ENCODE measurements around the gene ENOX1. TPM values are rescaled to one million over a fixed set of nuclear protein-coding genes. Genes with fewer than 3 reads are reported as not detected.

Gene ENOX1
- total RNA-seq, 6 experiments from 2014 or later, result 0.50 to 3.2 (median 0.64) TPM

DNA sequence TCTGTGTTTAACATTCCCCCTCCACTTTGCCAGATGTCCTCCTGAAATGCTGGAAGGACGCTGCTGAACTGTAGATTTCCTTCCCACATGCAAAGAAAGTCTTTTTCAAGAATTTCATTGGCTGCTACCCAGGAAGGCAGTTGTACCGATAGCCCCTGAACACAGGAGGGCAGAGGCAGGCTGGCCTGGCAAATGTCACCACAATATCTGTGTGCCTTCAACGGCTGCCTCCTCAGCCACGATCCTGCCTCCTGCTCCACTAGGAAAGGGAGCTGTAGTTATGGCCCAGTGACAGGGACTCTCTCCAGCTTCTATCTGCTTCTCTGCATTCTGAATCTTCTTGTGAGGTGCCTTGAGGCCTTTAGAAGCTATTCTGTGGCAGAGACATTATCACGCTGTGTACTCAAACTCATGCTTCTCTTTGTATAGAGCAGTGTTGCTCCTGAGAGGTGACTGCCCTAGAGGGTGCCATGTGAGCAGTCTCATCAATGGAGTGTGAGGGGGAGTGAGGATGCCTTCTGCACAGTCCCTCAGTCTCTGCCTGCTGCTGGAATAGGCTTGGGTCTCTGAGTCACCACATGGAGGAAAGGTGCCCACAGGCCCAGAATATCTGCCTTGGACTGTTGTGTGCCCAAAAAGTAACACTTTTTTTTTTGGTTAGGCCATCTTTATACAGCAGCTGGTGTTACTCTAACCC lies 483.6 kb downstream of the ENOX1 start:
- peaks cover 61% of the 10 kb centered on the region for H3K4me1 Mint-ChIP-seq (ENCODE audit: low read depth)
- H3K9me3 Mint-ChIP-seq, result no peaks in the 10 kb centered on the region
- peaks cover 2% of the 10 kb centered on the region for H3K27me3 Mint-ChIP-seq (ENCODE audit: insufficient read depth)
- TF ChIP-seq, protein P1, sequence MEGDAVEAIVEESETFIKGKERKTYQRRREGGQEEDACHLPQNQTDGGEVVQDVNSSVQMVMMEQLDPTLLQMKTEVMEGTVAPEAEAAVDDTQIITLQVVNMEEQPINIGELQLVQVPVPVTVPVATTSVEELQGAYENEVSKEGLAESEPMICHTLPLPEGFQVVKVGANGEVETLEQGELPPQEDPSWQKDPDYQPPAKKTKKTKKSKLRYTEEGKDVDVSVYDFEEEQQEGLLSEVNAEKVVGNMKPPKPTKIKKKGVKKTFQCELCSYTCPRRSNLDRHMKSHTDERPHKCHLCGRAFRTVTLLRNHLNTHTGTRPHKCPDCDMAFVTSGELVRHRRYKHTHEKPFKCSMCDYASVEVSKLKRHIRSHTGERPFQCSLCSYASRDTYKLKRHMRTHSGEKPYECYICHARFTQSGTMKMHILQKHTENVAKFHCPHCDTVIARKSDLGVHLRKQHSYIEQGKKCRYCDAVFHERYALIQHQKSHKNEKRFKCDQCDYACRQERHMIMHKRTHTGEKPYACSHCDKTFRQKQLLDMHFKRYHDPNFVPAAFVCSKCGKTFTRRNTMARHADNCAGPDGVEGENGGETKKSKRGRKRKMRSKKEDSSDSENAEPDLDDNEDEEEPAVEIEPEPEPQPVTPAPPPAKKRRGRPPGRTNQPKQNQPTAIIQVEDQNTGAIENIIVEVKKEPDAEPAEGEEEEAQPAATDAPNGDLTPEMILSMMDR (IDR thresholded peaks at IDR 0.05), result peak; percentile 63
- H3K4me3 Mint-ChIP-seq, result no peak overlapping the region
- no peak overlapping the region; the same call in 1 of the 2 replicates for H3K27ac Mint-ChIP-seq
- peak; percentile 28 for DNase-seq
- no peaks in the 10 kb centered on the region for H3K36me3 Mint-ChIP-seq (ENCODE audit: low read depth)

DNA sequence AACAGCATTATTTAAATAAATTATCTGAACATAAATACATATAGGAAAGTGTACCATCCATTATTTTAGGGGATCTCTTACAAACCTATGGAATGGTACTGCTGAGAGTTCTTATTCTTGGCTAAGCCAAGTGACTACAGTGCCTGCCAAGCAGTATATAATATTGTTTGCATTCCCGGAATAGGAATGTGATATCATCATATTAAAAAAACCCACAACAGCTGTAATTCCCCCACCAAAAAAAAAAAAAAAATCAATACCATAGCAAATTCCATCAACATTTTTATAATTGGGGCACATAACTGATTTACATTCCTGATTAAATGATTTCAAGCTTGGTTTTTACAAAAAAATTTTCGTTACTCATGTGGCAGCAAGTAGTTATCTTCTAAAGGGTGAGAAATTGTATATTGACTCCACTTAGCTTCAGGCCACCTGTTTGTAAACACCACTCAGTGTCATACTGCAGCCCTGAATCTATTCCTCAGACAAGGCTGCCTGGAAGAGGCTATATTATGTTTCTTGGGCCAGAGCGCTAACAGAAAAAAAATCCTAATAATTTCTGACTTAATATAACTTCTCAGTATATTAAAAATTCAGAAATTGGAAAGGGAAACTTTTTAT lies 485.3 kb downstream of the ENOX1 start:
- Mint-ChIP-seq H3K27ac (no peak overlapping the region), H3K27me3 (ENCODE audit: insufficient read depth) (peaks cover 2% of the 10 kb centered on the region), H3K36me3 (ENCODE audit: low read depth) (no peaks in the 10 kb centered on the region), H3K4me3 (no peak overlapping the region), H3K9me3 (no peaks in the 10 kb centered on the region), H3K4me1 (ENCODE audit: low read depth) (peaks cover 45% of the 10 kb centered on the region)
- TF ChIP-seq, protein P1 (IDR thresholded peaks at IDR 0.05), result no peak
- DNase-seq, result no peak

DNA sequence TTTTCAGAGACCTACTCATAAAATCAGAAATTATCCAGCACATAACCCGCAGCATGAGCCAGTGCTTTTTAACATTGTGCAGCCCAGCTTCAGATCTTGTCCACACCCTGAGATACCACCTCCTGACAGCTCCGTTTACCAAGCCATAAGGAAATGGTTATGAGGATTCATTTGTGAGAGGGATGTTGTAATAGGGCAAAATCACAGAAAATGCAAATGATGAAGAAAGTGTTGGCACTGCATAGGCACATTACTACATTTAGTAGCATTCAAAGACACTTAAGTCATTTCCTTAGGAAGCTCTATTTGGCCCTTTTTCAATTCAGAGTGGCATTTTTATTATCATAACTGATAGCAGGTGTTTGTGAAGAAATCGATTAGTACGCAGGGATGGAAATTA lies 485.9 kb downstream of the ENOX1 start:
- no peak for DNase-seq
- H3K27ac Mint-ChIP-seq, result no peak overlapping the region
- TF ChIP-seq, protein P1 (IDR thresholded peaks at IDR 0.05), result no peak
- no peaks in the 10 kb centered on the region for H3K36me3 Mint-ChIP-seq (ENCODE audit: low read depth)
- H3K4me1 Mint-ChIP-seq (ENCODE audit: low read depth), result peaks cover 42% of the 10 kb centered on the region
- H3K9me3 Mint-ChIP-seq, result no peaks in the 10 kb centered on the region
- H3K4me3 Mint-ChIP-seq, result no peak overlapping the region
- H3K27me3 Mint-ChIP-seq (ENCODE audit: insufficient read depth), result peaks cover 2% of the 10 kb centered on the region

DNA sequence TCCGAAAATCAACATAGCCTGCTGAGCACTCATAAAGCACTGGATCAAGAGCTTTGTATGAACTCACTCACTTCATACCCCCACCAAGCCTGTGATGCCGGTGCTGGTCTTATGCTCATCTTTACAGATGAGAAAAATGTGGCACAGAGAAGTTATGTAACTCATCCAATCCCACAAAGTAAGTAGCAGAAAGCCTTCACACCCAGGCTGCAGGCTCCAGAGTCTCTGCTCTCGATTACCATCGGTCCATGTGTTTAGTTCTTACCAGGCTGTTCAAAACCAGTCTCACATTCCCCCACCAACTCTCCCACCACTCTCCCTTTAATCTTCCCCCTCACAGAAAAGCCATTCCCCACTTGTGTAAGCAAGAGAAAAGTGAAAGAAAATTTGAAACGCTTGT lies 487.4 kb downstream of the ENOX1 start:
- no peak for DNase-seq
- Mint-ChIP-seq H3K9me3 (no peaks in the 10 kb centered on the region), H3K4me1 (ENCODE audit: low read depth) (peaks cover 30% of the 10 kb centered on the region), H3K27me3 (ENCODE audit: insufficient read depth) (peaks cover 2% of the 10 kb centered on the region), H3K27ac (no peak overlapping the region), H3K36me3 (ENCODE audit: low read depth) (no peaks in the 10 kb centered on the region), H3K4me3 (no peak overlapping the region)
- TF ChIP-seq, protein P1 (IDR thresholded peaks at IDR 0.05), result no peak

DNA sequence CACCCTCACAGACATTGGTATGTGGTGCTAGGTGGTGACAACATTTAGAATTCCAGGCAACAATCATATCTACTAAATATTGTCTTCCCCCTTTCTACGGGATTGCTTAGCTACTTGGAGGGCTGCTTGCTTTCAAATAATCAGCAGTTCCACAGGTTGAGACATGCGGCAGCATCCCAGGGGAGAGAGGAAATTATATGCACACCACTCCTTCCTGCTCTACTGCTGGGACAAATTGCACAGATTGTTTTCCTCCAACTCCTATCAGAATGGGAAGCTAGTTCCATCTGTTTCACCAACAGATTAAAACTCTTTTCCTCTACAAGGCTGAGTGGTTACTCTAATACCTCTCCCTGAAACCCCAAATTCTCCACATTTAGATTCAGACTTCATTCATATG lies 488.0 kb downstream of the ENOX1 start:
- peaks cover 30% of the 10 kb centered on the region for H3K4me1 Mint-ChIP-seq (ENCODE audit: low read depth)
- no peak overlapping the region for H3K4me3 Mint-ChIP-seq

More for the DNA sequence above, 488.0 kb downstream of the ENOX1 start:
- Mint-ChIP-seq H3K27me3 (ENCODE audit: insufficient read depth) (peaks cover under 1% of the 10 kb centered on the region), H3K27ac (no peak overlapping the region), H3K9me3 (no peaks in the 10 kb centered on the region), H3K36me3 (ENCODE audit: low read depth) (no peaks in the 10 kb centered on the region)
- TF ChIP-seq, protein P1 (IDR thresholded peaks at IDR 0.05), result no peak
- DNase-seq, result no peak
